HEK293 (cell line): Measurements from ENCODE around the gene AFF1.

ENCODE experiments used
- CTCF ChIA-PET: fragments of 350-600 bp; formaldehyde crosslinking; extraction: SDS; loops from one replicate; lab custom pipeline; 2021; ENCODE audit warnings: antibody characterized with exemption; lab: Yijun Ruan, JAX
- POLR2A ChIA-PET: fragments of 300-600 bp; formaldehyde crosslinking; extraction: SDS; loops from one replicate; lab custom pipeline; 2020; ENCODE audit warnings: antibody characterized with exemption, inconsistent platforms; lab: Yijun Ruan, JAX
- H3K27ac ChIP-seq: fragments of 200-500 bp; sonication (Bioruptor generic); 2 replicates; pipeline ENCODE4 v1.5.1; 2014; ENCODE audit warnings: low read depth, low read length, control low read depth, inconsistent platforms; ENCODE audit errors: extremely low read depth
- H3K36me3 ChIP-seq, 2 experiments: fragments of 200-500 bp in 1 of 2; sonication (Bioruptor generic) in 1 of 2; 1 replicate in 1 of 2; 2 replicates in 1 of 2; pipeline ENCODE4 v1.5.1; 2014 to 2017; ENCODE audit warnings: inconsistent platforms in 2 of 2, low read length in 2 of 2; ENCODE audit not compliant: control insufficient read depth in 2 of 2, insufficient read depth in 1 of 2
- H3K4me1 ChIP-seq: fragments of 200-500 bp; sonication (Bioruptor generic); 2 replicates; pipeline ENCODE4 v1.5.1; 2014; ENCODE audit warnings: mild to moderate bottlenecking, low read length, inconsistent platforms; ENCODE audit not compliant: control insufficient read depth, insufficient read depth
- H3K4me3 ChIP-seq: 2 replicates; pipeline ENCODE4 v1.5.1; 2011; ENCODE audit warnings: low read depth, mild to moderate bottlenecking, control low read depth, low read length, moderate library complexity
- H3K9me3 ChIP-seq: fragments of 200-500 bp; sonication (Bioruptor generic); 2 replicates; pipeline ENCODE4 v1.5.1; 2014; ENCODE audit warnings: low read depth, low read length, inconsistent platforms; ENCODE audit not compliant: control insufficient read depth, insufficient read depth
- BCL11A ChIP-seq: fragments of 450-650 bp; formaldehyde crosslinking; IDR thresholded peaks from 2 replicates; pipeline ENCODE4 v1.5.1; 2016; ENCODE audit warnings: low read depth, missing biosample characterization, missing genetic modification characterization
- FEZF1 ChIP-seq: fragments of 450-650 bp; formaldehyde crosslinking; IDR thresholded peaks from 2 replicates; pipeline ENCODE4 v1.5.1; 2016; ENCODE audit warnings: missing biosample characterization, missing genetic modification characterization
- GLI2 ChIP-seq: fragments of 450-650 bp; formaldehyde crosslinking; IDR thresholded peaks from 2 replicates; pipeline ENCODE4; 2017; ENCODE audit warnings: missing biosample characterization, missing genetic modification characterization, low read depth, borderline replicate concordance
- HIC1 ChIP-seq: fragments of 450-650 bp; formaldehyde crosslinking; IDR thresholded peaks from 2 replicates; pipeline ENCODE4 v1.5.1; 2016; ENCODE audit warnings: missing biosample characterization, missing genetic modification characterization
- HOXC10 ChIP-seq: sonication (generic); formaldehyde crosslinking; IDR thresholded peaks from 2 replicates; pipeline ENCODE4 v1.8.1; 2023; ENCODE audit warnings: mild to moderate bottlenecking, missing genetic modification reagents
- SALL2 ChIP-seq: fragments of 450-650 bp; formaldehyde crosslinking; IDR thresholded peaks from 2 replicates; pipeline ENCODE4 v1.5.0; 2017; ENCODE audit warnings: missing biosample characterization, mild to moderate bottlenecking, missing genetic modification characterization, borderline replicate concordance
- SETDB1 ChIP-seq: IDR thresholded peaks from one replicate; pipeline ENCODE4 v1.6.1; 2017; ENCODE audit warnings: mild to moderate bottlenecking, low read length, moderate library complexity, mixed read lengths; ENCODE audit not compliant: insufficient read length
- SP2 ChIP-seq: fragments of 450-650 bp; formaldehyde crosslinking; IDR thresholded peaks from 2 replicates; pipeline ENCODE4 v1.5.1; 2016; ENCODE audit warnings: missing biosample characterization, missing genetic modification characterization
- SP7 ChIP-seq: fragments of 450-650 bp; formaldehyde crosslinking; IDR thresholded peaks from 2 replicates; pipeline ENCODE4 v1.5.1; 2016; ENCODE audit warnings: missing biosample characterization, missing genetic modification characterization
- ZBTB11 ChIP-seq: fragments of 450-650 bp; formaldehyde crosslinking; conservative IDR thresholded peaks from 2 replicates; pipeline ENCODE4 v1.5.1; 2016; ENCODE audit warnings: low read depth, missing biosample characterization, missing genetic modification characterization
- ZFP3 ChIP-seq: fragments of 450-650 bp; formaldehyde crosslinking; IDR thresholded peaks from 2 replicates; pipeline ENCODE4 v1.5.1; 2016; ENCODE audit warnings: low read depth, missing biosample characterization, missing genetic modification characterization
- ZNF26 ChIP-seq: fragments of 450-650 bp; formaldehyde crosslinking; IDR thresholded peaks from 2 replicates; pipeline ENCODE4 v1.5.1; 2016; ENCODE audit warnings: missing biosample characterization, missing genetic modification characterization
- ZNF274 ChIP-seq, 2 experiments: fragments of 200-500 bp in 1 of 2; fragments of 450-650 bp in 1 of 2; sonication (Bioruptor generic) in 1 of 2; formaldehyde crosslinking in 1 of 2; IDR thresholded peaks; 2 replicates each; pipeline versions ENCODE4 v1.5.1 to v1.6.1; 2014 to 2016; ENCODE audit warnings: borderline replicate concordance in 1 of 2, inconsistent platforms in 1 of 2, low read length in 1 of 2, missing biosample characterization in 1 of 2, missing genetic modification characterization in 1 of 2
- ZNF366 ChIP-seq: fragments of 450-650 bp; formaldehyde crosslinking; conservative IDR thresholded peaks from 2 replicates; pipeline ENCODE4 v1.5.1; 2016; ENCODE audit warnings: missing biosample characterization, missing genetic modification characterization
- ZNF391 ChIP-seq: fragments of 450-650 bp; formaldehyde crosslinking; IDR thresholded peaks from 2 replicates; pipeline ENCODE4 v1.5.1; 2016; ENCODE audit warnings: low read depth, missing biosample characterization, missing genetic modification characterization, borderline replicate concordance
- ZNF513 ChIP-seq: fragments of 450-650 bp; IDR thresholded peaks from 2 replicates; pipeline ENCODE4 v1.5.1; 2018; ENCODE audit warnings: missing biosample characterization, missing genetic modification characterization
- ZNF514 ChIP-seq: fragments of 450-650 bp; formaldehyde crosslinking; IDR thresholded peaks from 2 replicates; pipeline ENCODE4 v1.5.1; 2016; ENCODE audit warnings: missing biosample characterization, missing genetic modification characterization
- ZNF529 ChIP-seq: fragments of 450-650 bp; formaldehyde crosslinking; IDR thresholded peaks from 2 replicates; pipeline ENCODE4 v1.5.1; 2017; ENCODE audit warnings: missing genetic modification characterization, missing biosample characterization; ENCODE audit not compliant: insufficient replicate concordance
- ZNF571 ChIP-seq: fragments of 450-650 bp; formaldehyde crosslinking; IDR thresholded peaks from 2 replicates; pipeline ENCODE4 v1.5.0; 2017; ENCODE audit warnings: missing biosample characterization, missing genetic modification characterization
- ZNF626 ChIP-seq: fragments of 450-650 bp; sonication (Bioruptor Pico); formaldehyde crosslinking; IDR thresholded peaks from 2 replicates; pipeline ENCODE4 v1.5.1; 2018; ENCODE audit warnings: missing biosample characterization, missing genetic modification characterization, inconsistent platforms
- ZNF654 ChIP-seq: fragments of 450-650 bp; formaldehyde crosslinking; IDR thresholded peaks from 2 replicates; pipeline ENCODE4 v1.5.1; 2016; ENCODE audit warnings: low read depth, missing biosample characterization, missing genetic modification characterization
- ZSCAN23 ChIP-seq: fragments of 450-650 bp; formaldehyde crosslinking; IDR thresholded peaks from 2 replicates; pipeline ENCODE4 v1.5.1; 2016; ENCODE audit warnings: missing biosample characterization, missing genetic modification characterization
- ZSCAN4 ChIP-seq: fragments of 450-650 bp; formaldehyde crosslinking; IDR thresholded peaks from 2 replicates; pipeline ENCODE4 v1.5.1; 2017; ENCODE audit warnings: missing biosample characterization, missing genetic modification characterization
- TF ChIP-seq, protein P1 (sequence below): fragments of 450-650 bp; formaldehyde crosslinking; IDR thresholded peaks from 2 replicates; pipeline ENCODE4 v1.5.1; 2016; ENCODE audit warnings: missing biosample characterization, missing genetic modification characterization
- TF ChIP-seq, protein P2 (sequence below): fragments of 450-650 bp; formaldehyde crosslinking; IDR thresholded peaks from 2 replicates; pipeline ENCODE4 v1.5.1; 2017; ENCODE audit warnings: missing biosample characterization, missing genetic modification characterization

The AFF1 gene

DNA sequence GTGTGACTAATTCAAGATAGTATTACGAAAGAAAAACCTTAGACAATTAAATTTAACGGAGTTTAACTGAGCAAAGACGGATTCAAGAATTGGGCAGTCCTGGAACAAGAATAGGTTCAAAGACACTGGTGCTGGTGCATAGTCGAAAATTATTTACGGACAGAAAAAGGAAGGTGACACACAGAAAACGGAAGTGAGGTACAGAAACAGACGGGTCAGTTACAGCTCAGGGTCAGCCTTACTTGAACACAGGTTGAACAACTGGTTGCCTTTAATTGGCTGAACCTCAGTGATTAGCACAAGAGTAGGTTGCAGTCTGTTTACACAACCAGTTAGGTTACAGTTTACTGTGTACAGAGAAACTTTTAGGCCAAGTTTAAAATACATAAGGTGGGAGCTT is 254.1 kb downstream of the AFF1 start:
- CTCF ChIA-PET, result no interaction called here
- Histone ChIP-seq H3K4me1 (no peaks in the 10 kb centered on the region), H3K36me3 (no peaks in the 10 kb centered on the region), H3K27ac (no peak overlapping the region; the same call in 1 of the 2 replicates), H3K9me3 (no peaks in the 10 kb centered on the region), H3K4me3 (no peak overlapping the region)
- POLR2A ChIA-PET, result no interaction called here
- TF ChIP-seq SALL2 (tag by site-specific recombination) (no peak), ZNF654 (tag by site-specific recombination) (no peak), ZNF571 (tag by site-specific recombination) (no peak), HOXC10 (CRISPR knock-in tag) (no peak), HIC1 (tag by site-specific recombination) (no peak), GLI2 (no peak), ZNF513 (tag by site-specific recombination) (no peak), ZNF529 (tag by site-specific recombination) (no peak), SP2 (tag by site-specific recombination) (peak; percentile 39; the same call in 1 of the 2 replicates), ZNF274 (IDR thresholded peaks at IDR 0.05; ENCODE audit: low read length) (no peak), ZNF274 (tag by site-specific recombination; IDR thresholded peaks at IDR 0.05; ENCODE audit: borderline replicate concordance) (no peak), ZNF626 (tag by site-specific recombination) (no peak), ZFP3 (no peak), ZSCAN4 (tag by site-specific recombination) (no peak), BCL11A (tag by site-specific recombination) (peak; percentile 31; the same call in 1 of the 2 replicates), SP7 (no peak), ZNF514 (tag by site-specific recombination) (no peak), SETDB1 (peak; percentile 27), ZNF391 (no peak), FEZF1 (tag by site-specific recombination) (0 out of 2 replicates have a peak, but pooled peaks have one; percentile 10), ZNF366 (peak; percentile 44; the same call in 1 of the 2 replicates), ZSCAN23 (tag by site-specific recombination) (no peak), ZBTB11 (tag by site-specific recombination) (peak; percentile 87), ZNF26 (tag by site-specific recombination) (no peak)
- TF ChIP-seq, protein P1, sequence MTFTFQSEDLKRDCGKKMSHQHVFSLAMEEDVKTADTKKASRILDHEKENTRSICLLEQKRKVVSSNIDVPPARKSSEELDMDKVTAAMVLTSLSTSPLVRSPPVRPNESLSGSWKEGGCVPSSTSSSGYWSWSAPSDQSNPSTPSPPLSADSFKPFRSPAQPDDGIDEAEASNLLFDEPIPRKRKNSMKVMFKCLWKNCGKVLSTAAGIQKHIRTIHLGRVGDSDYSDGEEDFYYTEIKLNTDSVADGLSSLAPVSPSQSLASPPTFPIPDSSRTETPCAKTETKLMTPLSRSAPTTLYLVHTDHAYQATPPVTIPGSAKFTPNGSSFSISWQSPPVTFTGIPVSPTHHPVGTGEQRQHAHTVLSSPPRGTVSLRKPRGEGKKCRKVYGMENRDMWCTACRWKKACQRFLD (tag by site-specific recombination), result no peak
- TF ChIP-seq, protein P2, sequence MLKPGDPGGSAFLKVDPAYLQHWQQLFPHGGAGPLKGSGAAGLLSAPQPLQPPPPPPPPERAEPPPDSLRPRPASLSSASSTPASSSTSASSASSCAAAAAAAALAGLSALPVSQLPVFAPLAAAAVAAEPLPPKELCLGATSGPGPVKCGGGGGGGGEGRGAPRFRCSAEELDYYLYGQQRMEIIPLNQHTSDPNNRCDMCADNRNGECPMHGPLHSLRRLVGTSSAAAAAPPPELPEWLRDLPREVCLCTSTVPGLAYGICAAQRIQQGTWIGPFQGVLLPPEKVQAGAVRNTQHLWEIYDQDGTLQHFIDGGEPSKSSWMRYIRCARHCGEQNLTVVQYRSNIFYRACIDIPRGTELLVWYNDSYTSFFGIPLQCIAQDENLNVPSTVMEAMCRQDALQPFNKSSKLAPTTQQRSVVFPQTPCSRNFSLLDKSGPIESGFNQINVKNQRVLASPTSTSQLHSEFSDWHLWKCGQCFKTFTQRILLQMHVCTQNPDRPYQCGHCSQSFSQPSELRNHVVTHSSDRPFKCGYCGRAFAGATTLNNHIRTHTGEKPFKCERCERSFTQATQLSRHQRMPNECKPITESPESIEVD (tag by site-specific recombination), result peak; percentile 44
